HFF-Myc (cell line): Measurements from ENCODE around the gene OR10A2.

Experiments used
- DNase-seq: peaks from one replicate; pipeline ENCODE4 v3.0.0-alpha.2; 2011; ENCODE audit warnings: low read depth; ENCODE audit errors: extremely low read depth
- H3K4me3 ChIP-seq: replicated peaks from 2 replicates; pipeline ENCODE4 v1.5.1; 2011; ENCODE audit warnings: low read depth, mild to moderate bottlenecking, control low read depth, low read length
- TF ChIP-seq, protein P1 (sequence below): IDR thresholded peaks from 2 replicates; pipeline ENCODE4 v1.5.1; 2012; ENCODE audit warnings: mild to moderate bottlenecking, low read depth, low read length, control low read depth; ENCODE audit errors: missing control alignments

Gene OR10A2

DNA sequence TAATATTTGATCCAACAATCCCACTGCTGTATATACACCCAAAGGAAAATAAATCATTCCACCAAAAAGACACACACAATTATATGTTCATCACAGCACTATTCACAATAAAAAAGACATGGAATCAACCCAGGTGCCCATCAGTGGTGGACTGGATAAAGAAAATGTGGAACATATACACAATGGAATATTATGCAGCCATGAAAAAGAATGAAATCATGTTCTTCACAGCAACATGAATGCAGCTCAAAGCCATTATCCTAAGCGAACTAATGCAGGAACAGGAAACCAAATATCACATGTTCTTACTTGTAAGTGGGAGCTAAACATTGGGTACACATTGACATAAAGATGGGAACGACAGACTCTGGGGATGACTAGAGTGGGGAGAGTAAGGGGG, 56.8 kb downstream of the OR10A2 start:
- TF ChIP-seq, protein P1, sequence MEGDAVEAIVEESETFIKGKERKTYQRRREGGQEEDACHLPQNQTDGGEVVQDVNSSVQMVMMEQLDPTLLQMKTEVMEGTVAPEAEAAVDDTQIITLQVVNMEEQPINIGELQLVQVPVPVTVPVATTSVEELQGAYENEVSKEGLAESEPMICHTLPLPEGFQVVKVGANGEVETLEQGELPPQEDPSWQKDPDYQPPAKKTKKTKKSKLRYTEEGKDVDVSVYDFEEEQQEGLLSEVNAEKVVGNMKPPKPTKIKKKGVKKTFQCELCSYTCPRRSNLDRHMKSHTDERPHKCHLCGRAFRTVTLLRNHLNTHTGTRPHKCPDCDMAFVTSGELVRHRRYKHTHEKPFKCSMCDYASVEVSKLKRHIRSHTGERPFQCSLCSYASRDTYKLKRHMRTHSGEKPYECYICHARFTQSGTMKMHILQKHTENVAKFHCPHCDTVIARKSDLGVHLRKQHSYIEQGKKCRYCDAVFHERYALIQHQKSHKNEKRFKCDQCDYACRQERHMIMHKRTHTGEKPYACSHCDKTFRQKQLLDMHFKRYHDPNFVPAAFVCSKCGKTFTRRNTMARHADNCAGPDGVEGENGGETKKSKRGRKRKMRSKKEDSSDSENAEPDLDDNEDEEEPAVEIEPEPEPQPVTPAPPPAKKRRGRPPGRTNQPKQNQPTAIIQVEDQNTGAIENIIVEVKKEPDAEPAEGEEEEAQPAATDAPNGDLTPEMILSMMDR: no peak
- H3K4me3 ChIP-seq: no peak overlapping the region
- DNase-seq: no peak

DNA sequence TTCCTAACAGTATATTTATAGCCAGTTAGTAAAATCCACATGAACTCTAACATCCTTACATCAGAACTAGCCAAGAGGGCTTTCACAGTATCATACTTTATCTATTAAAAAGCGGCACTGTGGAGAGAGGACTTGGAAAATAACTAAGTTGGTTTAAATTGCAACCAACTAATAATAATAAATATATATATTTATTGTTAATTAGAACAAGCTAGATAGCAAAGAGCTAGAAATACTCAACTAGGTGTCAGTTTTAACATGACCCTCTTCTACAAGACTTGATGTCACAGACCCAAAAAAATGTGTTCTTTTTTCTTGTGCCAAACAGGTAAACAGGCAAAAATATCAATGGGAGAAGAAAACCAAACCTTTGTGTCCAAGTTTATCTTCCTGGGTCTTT, 57.8 kb downstream of the OR10A2 start, which contains the start of gene OR2D3:
OR2D3 (plus strand) TSS at position 301 of the 400 bp plus-strand sequence; CDS start at position 301, 0 bp downstream.
- TF ChIP-seq, protein P1: no peak
- H3K4me3 ChIP-seq: no peak within 1 kb of the TSS
- DNase-seq: no peak
